ENCODE measurements around the gene NHERF1.

Gene NHERF1

DNA sequence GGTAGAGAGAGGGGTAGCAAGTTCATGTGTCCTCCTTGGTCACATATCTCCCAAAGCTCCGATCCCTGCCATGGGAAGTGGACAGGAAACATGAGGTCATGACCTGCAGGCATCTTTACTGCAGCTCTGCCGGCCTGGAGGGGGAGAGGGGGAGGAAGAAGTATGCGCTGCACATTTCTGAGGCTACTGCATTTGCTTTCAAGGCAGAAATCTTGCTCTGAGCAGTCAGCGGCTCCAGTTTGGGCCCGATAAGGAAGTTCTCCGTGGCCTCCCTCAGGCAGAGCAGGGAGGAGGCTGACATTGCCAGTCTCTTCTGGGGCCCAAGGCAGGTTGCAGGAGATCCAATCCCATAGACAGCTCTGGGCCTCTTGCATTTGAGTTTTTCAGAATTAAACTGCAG lies 1.5 kb upstream of the NHERF1 start:
- H3K4me2 ChIP-seq (ENCODE audit: insufficient read depth, low read length), result no peak overlapping the region
- DNase-seq (no peak), ATAC-seq (ENCODE audit: insufficient read depth, low read depth) (no peak)
- H3K27me3 ChIP-seq (ENCODE audit: insufficient read depth, low read length, poor library complexity), result no peaks in the 10 kb centered on the region
- H4K20me1 ChIP-seq (ENCODE audit: insufficient read depth, low read length), result peaks cover 34% of the 10 kb centered on the region
- H3K9me3 ChIP-seq (ENCODE audit: insufficient read depth, low read length, severe bottlenecking), result no peaks in the 10 kb centered on the region
- TF ChIP-seq EZH2 (IDR thresholded peaks at IDR 0.05; ENCODE audit: borderline replicate concordance, low read depth, low read length, severe bottlenecking), result no peak
- TF ChIP-seq, protein P1, sequence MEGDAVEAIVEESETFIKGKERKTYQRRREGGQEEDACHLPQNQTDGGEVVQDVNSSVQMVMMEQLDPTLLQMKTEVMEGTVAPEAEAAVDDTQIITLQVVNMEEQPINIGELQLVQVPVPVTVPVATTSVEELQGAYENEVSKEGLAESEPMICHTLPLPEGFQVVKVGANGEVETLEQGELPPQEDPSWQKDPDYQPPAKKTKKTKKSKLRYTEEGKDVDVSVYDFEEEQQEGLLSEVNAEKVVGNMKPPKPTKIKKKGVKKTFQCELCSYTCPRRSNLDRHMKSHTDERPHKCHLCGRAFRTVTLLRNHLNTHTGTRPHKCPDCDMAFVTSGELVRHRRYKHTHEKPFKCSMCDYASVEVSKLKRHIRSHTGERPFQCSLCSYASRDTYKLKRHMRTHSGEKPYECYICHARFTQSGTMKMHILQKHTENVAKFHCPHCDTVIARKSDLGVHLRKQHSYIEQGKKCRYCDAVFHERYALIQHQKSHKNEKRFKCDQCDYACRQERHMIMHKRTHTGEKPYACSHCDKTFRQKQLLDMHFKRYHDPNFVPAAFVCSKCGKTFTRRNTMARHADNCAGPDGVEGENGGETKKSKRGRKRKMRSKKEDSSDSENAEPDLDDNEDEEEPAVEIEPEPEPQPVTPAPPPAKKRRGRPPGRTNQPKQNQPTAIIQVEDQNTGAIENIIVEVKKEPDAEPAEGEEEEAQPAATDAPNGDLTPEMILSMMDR (IDR thresholded peaks at IDR 0.05; ENCODE audit: borderline replicate concordance, extremely low read depth, low read length, poor library complexity, severe bottlenecking), result no peak
- H3K4me3 ChIP-seq (ENCODE audit: low read depth in 1 of 2, low read length in 2 of 2), result no peak overlapping the region
- H3K4me1 ChIP-seq (ENCODE audit: insufficient read depth, low read length), result peaks cover 69% of the 10 kb centered on the region
- no peak overlapping the region for H3K9ac ChIP-seq (ENCODE audit: low read depth, low read length)
- H2AFZ ChIP-seq (ENCODE audit: low read depth, low read length), result no peak overlapping the region
- peaks cover 33% of the 10 kb centered on the region for H3K36me3 ChIP-seq (ENCODE audit: insufficient read depth, low read length)
- H3K27ac ChIP-seq (ENCODE audit: low read length), result peak overlapping the region; percentile 79
- H3K79me2 ChIP-seq (ENCODE audit: insufficient read depth, low read length), result peaks cover 46% of the 10 kb centered on the region

DNA sequence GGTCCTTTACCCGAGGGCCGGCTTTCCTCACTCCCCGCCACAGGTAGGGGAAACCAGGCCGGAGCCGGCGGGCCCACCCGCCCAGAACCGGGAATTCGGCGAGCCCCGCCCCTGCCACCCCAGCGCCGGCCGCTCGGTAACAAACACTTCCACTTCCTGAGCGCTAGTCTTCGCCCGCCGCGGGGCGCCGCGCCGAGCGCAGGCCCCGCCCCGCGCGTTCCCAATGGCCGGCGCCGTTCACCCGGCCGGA lies 224 bp upstream of the NHERF1 start:
- H2AFZ ChIP-seq (ENCODE audit: low read depth, low read length), result 0 out of 2 replicates have a peak overlapping the region, but pooled peaks have one; percentile 20
- H3K4me3 ChIP-seq (ENCODE audit: low read depth in 1 of 2, low read length in 2 of 2), result peak overlapping the region; percentile 18 to 94; a peak in 3 of 4 replicates
- TF ChIP-seq, protein P1 (IDR thresholded peaks at IDR 0.05; ENCODE audit: borderline replicate concordance, extremely low read depth, low read length, poor library complexity, severe bottlenecking), result peak; percentile 4
- TF ChIP-seq EZH2 (IDR thresholded peaks at IDR 0.05; ENCODE audit: borderline replicate concordance, low read depth, low read length, severe bottlenecking), result no peak
- H3K9ac ChIP-seq (ENCODE audit: low read depth, low read length), result peak overlapping the region; percentile 98
- DNase-seq (no peak), ATAC-seq (ENCODE audit: insufficient read depth, low read depth) (no peak)
- peak overlapping the region; percentile 100 for H3K4me2 ChIP-seq (ENCODE audit: insufficient read depth, low read length)
- peaks cover 58% of the 10 kb centered on the region for H3K79me2 ChIP-seq (ENCODE audit: insufficient read depth, low read length)
- peaks cover 47% of the 10 kb centered on the region for H4K20me1 ChIP-seq (ENCODE audit: insufficient read depth, low read length)
- H3K9me3 ChIP-seq (ENCODE audit: insufficient read depth, low read length, severe bottlenecking), result no peaks in the 10 kb centered on the region
- no peaks in the 10 kb centered on the region for H3K27me3 ChIP-seq (ENCODE audit: insufficient read depth, low read length, poor library complexity)
- H3K4me1 ChIP-seq (ENCODE audit: insufficient read depth, low read length), result peaks cover 69% of the 10 kb centered on the region
- peak overlapping the region; percentile 79 for H3K27ac ChIP-seq (ENCODE audit: low read length)
- peaks cover 45% of the 10 kb centered on the region for H3K36me3 ChIP-seq (ENCODE audit: insufficient read depth, low read length)

DNA sequence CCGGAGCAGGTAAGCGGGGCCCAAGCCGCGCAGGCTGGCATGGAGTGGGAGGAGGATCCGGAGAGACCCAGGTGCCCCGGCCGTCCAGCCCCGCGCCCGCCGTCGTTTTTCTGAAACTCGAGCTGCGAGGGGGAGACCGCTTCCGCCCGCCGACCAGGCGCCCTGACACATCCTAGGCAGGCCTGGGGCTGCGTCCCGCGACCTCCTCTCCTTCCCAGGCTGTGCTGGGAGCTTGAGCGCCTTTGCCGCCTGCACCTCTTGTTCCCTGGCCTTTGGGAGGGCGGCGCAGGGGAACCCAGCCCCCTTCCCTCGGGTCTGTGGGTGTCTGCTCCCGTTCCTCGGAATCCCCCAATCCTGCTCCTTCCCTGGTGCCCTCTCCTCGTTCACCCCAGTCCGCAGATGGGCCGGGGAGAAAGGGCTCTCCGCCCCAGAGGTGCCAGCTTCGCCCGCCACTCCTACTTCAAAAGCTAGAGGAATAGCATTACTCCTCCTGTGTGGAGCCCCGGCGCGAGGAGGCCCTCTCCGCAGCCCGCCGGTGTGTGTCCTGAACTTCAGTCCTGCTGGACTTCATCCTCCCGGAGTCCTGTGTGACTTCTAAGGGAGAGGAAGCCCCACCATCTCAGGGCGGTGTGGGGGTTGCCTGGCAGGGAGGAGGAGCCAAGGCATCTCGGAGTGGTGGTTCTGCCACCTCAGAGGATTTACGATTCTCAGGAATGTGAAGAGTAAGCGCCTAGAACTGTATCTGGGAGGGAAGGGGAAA lies 1.0 kb downstream of the NHERF1 start:
- H3K4me1 ChIP-seq (ENCODE audit: insufficient read depth, low read length), result peaks cover 61% of the 10 kb centered on the region
- DNase-seq, result peak; percentile 68

More for the DNA sequence above, 1.0 kb downstream of the NHERF1 start:
- Histone ChIP-seq H3K79me2 (ENCODE audit: insufficient read depth, low read length) (peaks cover 69% of the 10 kb centered on the region), H3K27ac (ENCODE audit: low read length) (peak overlapping the region; percentile 92), H3K36me3 (ENCODE audit: insufficient read depth, low read length) (peaks cover 53% of the 10 kb centered on the region), H3K9ac (ENCODE audit: low read depth, low read length) (peak overlapping the region; percentile 98), H3K9me3 (ENCODE audit: insufficient read depth, low read length, severe bottlenecking) (no peaks in the 10 kb centered on the region), H4K20me1 (ENCODE audit: insufficient read depth, low read length) (peaks cover 57% of the 10 kb centered on the region), H3K4me2 (ENCODE audit: insufficient read depth, low read length) (peak overlapping the region; percentile 100), H3K27me3 (ENCODE audit: insufficient read depth, low read length, poor library complexity) (no peaks in the 10 kb centered on the region), H3K4me3 (ENCODE audit: low read depth in 1 of 2, low read length in 2 of 2) (peak overlapping the region; percentile 94 to 99), H2AFZ (ENCODE audit: low read depth, low read length) (peak overlapping the region; percentile 74; the same call in 1 of the 2 replicates)
- peak; percentile 30 for ATAC-seq (ENCODE audit: insufficient read depth, low read depth)
- no peak for TF ChIP-seq EZH2 (IDR thresholded peaks at IDR 0.05; ENCODE audit: borderline replicate concordance, low read depth, low read length, severe bottlenecking)
- TF ChIP-seq, protein P1 (IDR thresholded peaks at IDR 0.05; ENCODE audit: borderline replicate concordance, extremely low read depth, low read length, poor library complexity, severe bottlenecking), result no peak
